ENCODE measurements around the gene CCDC8. TPM values are rescaled to one million over a fixed set of nuclear protein-coding genes. Genes with fewer than 3 reads are reported as not detected.

The CCDC8 gene
- total RNA-seq, 1 experiment from 2014 or later, result not detected

GRCh38 chr19:46388311-46389095 is 24.9 kb downstream of the CCDC8 start:
- intact Hi-C loops (cut with micrococcal nuclease), result no loop called here
- no peak overlapping the region for H3K27ac Mint-ChIP-seq (ENCODE audit: low read depth, unreplicated experiment)

GRCh38 chr19:46387713-46388130 is 25.6 kb downstream of the CCDC8 start:
- Mint-ChIP-seq H3K27me3 (ENCODE audit: insufficient read depth, unreplicated experiment) (no peaks in the 10 kb centered on the region), H3K36me3 (ENCODE audit: insufficient read depth, unreplicated experiment) (peaks cover 86% of the 10 kb centered on the region)
- POLR2A ChIA-PET, result no interaction called here

More at GRCh38 chr19:46388311-46389095, 24.9 kb downstream of the CCDC8 start:
- Mint-ChIP-seq H3K9me3 (ENCODE audit: unreplicated experiment) (peaks cover 9% of the 10 kb centered on the region), H3K4me3 (ENCODE audit: unreplicated experiment) (no peak overlapping the region), H3K36me3 (ENCODE audit: insufficient read depth, unreplicated experiment) (peaks cover 86% of the 10 kb centered on the region), H3K27me3 (ENCODE audit: insufficient read depth, unreplicated experiment) (no peaks in the 10 kb centered on the region), H3K4me1 (ENCODE audit: insufficient read depth, unreplicated experiment) (no peaks in the 10 kb centered on the region)
- DNase-seq (ENCODE audit: unreplicated experiment), result no peak
- ChIA-PET CTCF (interaction anchor here (0.7 to 1.6 kb wide), 4 partner anchors 99 to 360 kb away, joined by 3 to 5 read pairs (median 3); no protein-coding TSS in a partner anchor), POLR2A (interaction anchor here (0.6 kb wide), 1 partner anchor 14 kb away, joined by 3 read pairs; no protein-coding TSS in a partner anchor)
- BruUV-seq (replicated peaks), result no TSS peak
- TF ChIP-seq CTCF (IDR thresholded peaks at IDR 0.05; ENCODE audit: unreplicated experiment), result no peak

GRCh38 chr19:46386996-46387712 is 26.2 kb downstream of the CCDC8 start:
- BruUV-seq (replicated peaks), result no TSS peak
- ChIA-PET POLR2A (interaction anchor here (1.5 kb wide), 1 partner anchor 11 kb away, joined by 3 read pairs; no protein-coding TSS in a partner anchor), CTCF (interaction anchor here (0.7 to 2.7 kb wide), 5 partner anchors 9 to 126 kb away, joined by 3 to 14 read pairs (median 5); no protein-coding TSS in a partner anchor)
- intact Hi-C loops (cut with micrococcal nuclease), result no loop called here
- Mint-ChIP-seq H3K9me3 (ENCODE audit: unreplicated experiment) (peaks cover 9% of the 10 kb centered on the region), H3K4me1 (ENCODE audit: insufficient read depth, unreplicated experiment) (no peaks in the 10 kb centered on the region), H3K27me3 (ENCODE audit: insufficient read depth, unreplicated experiment) (no peaks in the 10 kb centered on the region), H3K36me3 (ENCODE audit: insufficient read depth, unreplicated experiment) (peaks cover 86% of the 10 kb centered on the region), H3K27ac (ENCODE audit: low read depth, unreplicated experiment) (no peak overlapping the region), H3K4me3 (ENCODE audit: unreplicated experiment) (no peak overlapping the region)
- TF ChIP-seq CTCF (IDR thresholded peaks at IDR 0.05; ENCODE audit: unreplicated experiment), result no peak
- no peak for DNase-seq (ENCODE audit: unreplicated experiment)

More at GRCh38 chr19:46387713-46388130, 25.6 kb downstream of the CCDC8 start:
- H3K27ac Mint-ChIP-seq (ENCODE audit: low read depth, unreplicated experiment), result no peak overlapping the region
- TF ChIP-seq CTCF (IDR thresholded peaks at IDR 0.05; ENCODE audit: unreplicated experiment), result no peak
- intact Hi-C loops (cut with micrococcal nuclease), result no loop called here
- no peak overlapping the region for H3K4me3 Mint-ChIP-seq (ENCODE audit: unreplicated experiment)
- peaks cover 9% of the 10 kb centered on the region for H3K9me3 Mint-ChIP-seq (ENCODE audit: unreplicated experiment)
- BruUV-seq (replicated peaks), result no TSS peak
- CTCF ChIA-PET, result interaction anchor here (0.7 to 1.5 kb wide), 3 partner anchors 123 to 359 kb away, joined by 3 to 5 read pairs (median 3); no protein-coding TSS in a partner anchor
- H3K4me1 Mint-ChIP-seq (ENCODE audit: insufficient read depth, unreplicated experiment), result no peaks in the 10 kb centered on the region
- no peak for DNase-seq (ENCODE audit: unreplicated experiment)

GRCh38 chr19:46386151-46386550 is 27.2 kb downstream of the CCDC8 start:
- ChIA-PET CTCF (interaction anchor here (0.7 to 2.7 kb wide), 6 partner anchors 10 to 121 kb away, joined by 3 to 14 read pairs (median 4); no protein-coding TSS in a partner anchor), POLR2A (interaction anchor here (1.1 to 1.5 kb wide), 2 partner anchors 10 to 14 kb away, joined by 3 read pairs; no protein-coding TSS in a partner anchor)
- no peaks in the 10 kb centered on the region for H3K27me3 Mint-ChIP-seq (ENCODE audit: insufficient read depth, unreplicated experiment)
- peaks cover 9% of the 10 kb centered on the region for H3K9me3 Mint-ChIP-seq (ENCODE audit: unreplicated experiment)
- intact Hi-C loops (cut with micrococcal nuclease), result no loop called here
- H3K4me3 Mint-ChIP-seq (ENCODE audit: unreplicated experiment), result no peak overlapping the region
- DNase-seq (ENCODE audit: unreplicated experiment), result no peak
- no peak for TF ChIP-seq CTCF (IDR thresholded peaks at IDR 0.05; ENCODE audit: unreplicated experiment)
- BruUV-seq (replicated peaks), result no TSS peak
- peaks cover 87% of the 10 kb centered on the region for H3K36me3 Mint-ChIP-seq (ENCODE audit: insufficient read depth, unreplicated experiment)
- no peaks in the 10 kb centered on the region for H3K4me1 Mint-ChIP-seq (ENCODE audit: insufficient read depth, unreplicated experiment)
- H3K27ac Mint-ChIP-seq (ENCODE audit: low read depth, unreplicated experiment), result no peak overlapping the region
